Measurements from ENCODE around the gene SNCAIP. TPM values are rescaled to one million over a fixed set of nuclear protein-coding genes. Genes with fewer than 3 reads are reported as not detected.

SNCAIP gene
- total RNA-seq, 1 experiment from 2014 or later, result not detected

- no peak for DNase-seq (ENCODE audit: low read depth, low spot score)
- in situ Hi-C loops (cut with HindIII; ENCODE audit: low pct_unique_long_range_greater_than_20kb, low sequenced_read_pairs), result no loop called here
Observed at GRCh38 chr5:122310889-122311288, 1.1 kb upstream of the SNCAIP start.

- no peak for DNase-seq (ENCODE audit: low read depth, low spot score)
- in situ Hi-C loops (cut with HindIII; ENCODE audit: low pct_unique_long_range_greater_than_20kb, low sequenced_read_pairs), result no loop called here
Observed at GRCh38 chr5:122311497-122311960, 508 bp upstream of the SNCAIP start.

- in situ Hi-C loops (cut with HindIII; ENCODE audit: low pct_unique_long_range_greater_than_20kb, low sequenced_read_pairs), result no loop called here
- no peak for DNase-seq (ENCODE audit: low read depth, low spot score)
Observed at GRCh38 chr5:122312591-122313406, 762 bp downstream of the SNCAIP start.

GRCh38 chr5:122314036-122314435, 2.0 kb downstream of the SNCAIP start:
- no peak for DNase-seq (ENCODE audit: low read depth, low spot score)
- in situ Hi-C loops (cut with HindIII; ENCODE audit: low pct_unique_long_range_greater_than_20kb, low sequenced_read_pairs), result no loop called here

GRCh38 chr5:122315521-122315920, 3.5 kb downstream of the SNCAIP start:
- no peak for DNase-seq (ENCODE audit: low read depth, low spot score)
- in situ Hi-C loops (cut with HindIII; ENCODE audit: low pct_unique_long_range_greater_than_20kb, low sequenced_read_pairs), result no loop called here

- in situ Hi-C loops (cut with HindIII; ENCODE audit: low pct_unique_long_range_greater_than_20kb, low sequenced_read_pairs), result no loop called here
- DNase-seq (ENCODE audit: low read depth, low spot score), result no peak
Observed at GRCh38 chr5:122316656-122317055, 4.6 kb downstream of the SNCAIP start.

GRCh38 chr5:122319897-122320296, 7.9 kb downstream of the SNCAIP start:
- in situ Hi-C loops (cut with HindIII; ENCODE audit: low pct_unique_long_range_greater_than_20kb, low sequenced_read_pairs), result no loop called here

GRCh38 chr5:122321921-122322320, 9.9 kb downstream of the SNCAIP start:
- DNase-seq (ENCODE audit: low read depth, low spot score), result no peak
- in situ Hi-C loops (cut with HindIII; ENCODE audit: low pct_unique_long_range_greater_than_20kb, low sequenced_read_pairs), result no loop called here

More at GRCh38 chr5:122319897-122320296, 7.9 kb downstream of the SNCAIP start:
- no peak for DNase-seq (ENCODE audit: low read depth, low spot score)

GRCh38 chr5:122322801-122323548, 10.9 kb downstream of the SNCAIP start:
- no peak for DNase-seq (ENCODE audit: low read depth, low spot score)
- in situ Hi-C loops (cut with HindIII; ENCODE audit: low pct_unique_long_range_greater_than_20kb, low sequenced_read_pairs), result no loop called here

- in situ Hi-C loops (cut with HindIII; ENCODE audit: low pct_unique_long_range_greater_than_20kb, low sequenced_read_pairs), result no loop called here
- DNase-seq (ENCODE audit: low read depth, low spot score), result no peak
Observed at GRCh38 chr5:122323738-122324137, 11.7 kb downstream of the SNCAIP start.

GRCh38 chr5:122327110-122327509, 15.1 kb downstream of the SNCAIP start:
- no peak for DNase-seq (ENCODE audit: low read depth, low spot score)
- in situ Hi-C loops (cut with HindIII; ENCODE audit: low pct_unique_long_range_greater_than_20kb, low sequenced_read_pairs), result no loop called here

GRCh38 chr5:122330881-122331280, 18.8 kb downstream of the SNCAIP start:
- in situ Hi-C loops (cut with HindIII; ENCODE audit: low pct_unique_long_range_greater_than_20kb, low sequenced_read_pairs), result no loop called here
- DNase-seq (ENCODE audit: low read depth, low spot score), result no peak

GRCh38 chr5:122332599-122333555, 20.8 kb downstream of the SNCAIP start:
- in situ Hi-C loops (cut with HindIII; ENCODE audit: low pct_unique_long_range_greater_than_20kb, low sequenced_read_pairs), result no loop called here
- no peak for DNase-seq (ENCODE audit: low read depth, low spot score)

GRCh38 chr5:122333564-122333963, 21.5 kb downstream of the SNCAIP start:
- in situ Hi-C loops (cut with HindIII; ENCODE audit: low pct_unique_long_range_greater_than_20kb, low sequenced_read_pairs), result no loop called here
- no peak for DNase-seq (ENCODE audit: low read depth, low spot score)

- DNase-seq (ENCODE audit: low read depth, low spot score), result no peak
- in situ Hi-C loops (cut with HindIII; ENCODE audit: low pct_unique_long_range_greater_than_20kb, low sequenced_read_pairs), result no loop called here
Observed at GRCh38 chr5:122339591-122339990, 27.6 kb downstream of the SNCAIP start.

GRCh38 chr5:122341087-122341486, 29.1 kb downstream of the SNCAIP start:
- in situ Hi-C loops (cut with HindIII; ENCODE audit: low pct_unique_long_range_greater_than_20kb, low sequenced_read_pairs), result no loop called here
- DNase-seq (ENCODE audit: low read depth, low spot score), result no peak

- DNase-seq (ENCODE audit: low read depth, low spot score), result no peak
- in situ Hi-C loops (cut with HindIII; ENCODE audit: low pct_unique_long_range_greater_than_20kb, low sequenced_read_pairs), result no loop called here
Observed at GRCh38 chr5:122342256-122342655, 30.2 kb downstream of the SNCAIP start.
